Measurements from ENCODE around the gene TMEM223. TPM values are rescaled to one million over a fixed set of nuclear protein-coding genes. Genes with fewer than 3 reads are reported as not detected.

TMEM223 gene
- total and polyA plus RNA-seq, 9 of the 15 experiments (the other 6 are each of a cell fraction or from before 2014, with no cell fraction given): 5.9 to 34.5 (median 19.6) TPM

GRCh38 chr11:62805076-62805892, 13.5 kb upstream of the TMEM223 start, which contains the start of gene NXF1 (continued):
- TF ChIP-seq IRF9 (tag; IDR thresholded peaks at IDR 0.05) (no peak), SIRT6 (IDR thresholded peaks at IDR 0.05; ENCODE audit: low read depth, low read length) (no peak), ZNF551 (CRISPR knock-in tag; IDR thresholded peaks at IDR 0.05) (no peak), MEF2A (IDR thresholded peaks at IDR 0.05; ENCODE audit: control insufficient read depth, low read depth, low read length) (0 out of 2 replicates have a peak, but pooled peaks have one; percentile 30), POU5F1 (IDR thresholded peaks at IDR 0.05; ENCODE audit: borderline replicate concordance, low read depth, low read length, partially characterized antibody) (peak; percentile 46), ZBTB26 (CRISPR knock-in tag; IDR thresholded peaks at IDR 0.05) (no peak), ZNF584 (CRISPR knock-in tag; IDR thresholded peaks at IDR 0.05; ENCODE audit: low read depth) (no peak), HMGN3 (IDR thresholded peaks at IDR 0.05; ENCODE audit: borderline replicate concordance, extremely low read depth, insufficient read length, low read depth, low read length) (peak; percentile 93), USF1 (CRISPR knock-in tag; IDR thresholded peaks at IDR 0.05) (no peak), STAT5B (CRISPR knock-in tag; IDR thresholded peaks at IDR 0.05) (no peak), NR2C1 (IDR thresholded peaks at IDR 0.05) (no peak), NR2C1 (tag; IDR thresholded peaks at IDR 0.05) (no peak), MYBL2 (IDR thresholded peaks at IDR 0.05; ENCODE audit: low read depth) (no peak), MYBL2 (CRISPR knock-in tag; IDR thresholded peaks at IDR 0.05; ENCODE audit: borderline replicate concordance) (no peak), RNF219 (CRISPR knock-in tag; IDR thresholded peaks at IDR 0.05) (no peak), NONO (IDR thresholded peaks at IDR 0.05; ENCODE audit: low read depth in 2 of 2, low read length in 1 of 2) (peak; percentile 58 to 99; a peak in 2 of 4 replicates), KDM5B (IDR thresholded peaks at IDR 0.05; ENCODE audit: insufficient replicate concordance, low read depth, low read length) (peak; percentile 100), TFAM (CRISPR knock-in tag; conservative IDR thresholded peaks at IDR 0.05) (no peak), ELF2 (CRISPR knock-in tag; IDR thresholded peaks at IDR 0.05) (0 out of 2 replicates have a peak, but pooled peaks have one; percentile 56), ZNF75A (CRISPR knock-in tag; IDR thresholded peaks at IDR 0.05) (0 out of 2 replicates have a peak, but pooled peaks have one; percentile 8), ZNF224 (CRISPR knock-in tag; IDR thresholded peaks at IDR 0.05) (peak; percentile 76; the same call in 1 of the 2 replicates), SNRNP70 (optimal IDR thresholded peaks at IDR 0.05; ENCODE audit: low read depth, low read length) (no peak)

Data from K562 (cell line).